HepG2 (cell line): ENCODE data around the gene DDR1. TPM values are rescaled to one million over a fixed set of nuclear protein-coding genes. Genes with fewer than 3 reads are reported as not detected.
A peak's percentile ranks its signal among the peaks of the same experiment; 100 is the strongest.

ENCODE experiments used
- KLF15 ChIP-seq: sonication (generic); formaldehyde crosslinking; IDR thresholded peaks from 2 replicates; pipeline ENCODE4 v1.8.1; 2023; ENCODE audit warnings: borderline replicate concordance, mild to moderate bottlenecking, inconsistent platforms, missing genetic modification reagents, mixed read lengths
- NFKBIZ ChIP-seq: IDR thresholded peaks from 2 replicates; pipeline ENCODE4 v1.6.1; 2018; ENCODE audit warnings: missing genetic modification reagents, missing compliant biosample characterization
- ZBTB3 ChIP-seq: sonication (generic); formaldehyde crosslinking; IDR thresholded peaks from 2 replicates; pipeline ENCODE4 v1.4.0; 2020; ENCODE audit warnings: low read depth, mild to moderate bottlenecking, moderate library complexity, missing genetic modification reagents, borderline replicate concordance
- ZBTB40 ChIP-seq, 2 experiments: fragments of 450-650 bp in 1 of 2; sonication (generic) in 1 of 2; formaldehyde crosslinking in 1 of 2; IDR thresholded peaks; 2 replicates each; pipeline versions ENCODE4 v1.6.1 to v1.8.0; 2016 to 2022; ENCODE audit warnings: antibody characterized with exemption in 1 of 2, mild to moderate bottlenecking in 1 of 2, missing genetic modification reagents in 1 of 2
- ZBTB42 ChIP-seq: sonication (generic); formaldehyde crosslinking; IDR thresholded peaks from 2 replicates; pipeline ENCODE4 v1.5.0; 2020; ENCODE audit warnings: mild to moderate bottlenecking, missing genetic modification reagents
- ZNF703 ChIP-seq: sonication (generic); formaldehyde crosslinking; IDR thresholded peaks from 2 replicates; pipeline ENCODE4 v1.5.1; 2020; ENCODE audit warnings: missing genetic modification reagents, mild to moderate bottlenecking, moderate library complexity, borderline replicate concordance
- ZNF83 ChIP-seq: sonication (generic); formaldehyde crosslinking; IDR thresholded peaks from 2 replicates; pipeline ENCODE4 v1.4.0; 2020; ENCODE audit warnings: missing genetic modification reagents, mild to moderate bottlenecking, borderline replicate concordance
- ZNF841 ChIP-seq: sonication (generic); formaldehyde crosslinking; IDR thresholded peaks from 2 replicates; pipeline ENCODE4 v1.8.1; 2023; ENCODE audit warnings: missing genetic modification reagents, borderline replicate concordance
- polyA plus RNA-seq, 8 experiments: library from polyadenylated mRNA; depleted of rRNA in 3 of 8; stranded (reverse) in 7 of 8; unstranded in 1 of 8; fragments of >200 nt; fragmentation: Illumina TruSeq in 4 of 8; extraction: Trizol in 4 of 8; gene quantifications; 2 replicates each; pipeline versions ENCODE4 v1.2.1 to v1.2.3, GENCODE V29; 2011 to 2016; ENCODE audit warnings: low read depth in 4 of 8, missing spikeins in 1 of 8, mixed read lengths in 1 of 8; ENCODE audit not compliant: insufficient read depth in 1 of 8
- total RNA-seq, 5 experiments: library from RNA; depleted of rRNA; stranded (reverse); fragments of >200 nt; fragmentation: Illumina TruSeq; extraction: Trizol; gene quantifications; 2 replicates each; pipeline ENCODE4 v1.2.3, GENCODE V29; 2016; ENCODE audit warnings: low read depth in 1 of 5
- TF ChIP-seq, protein P1 (sequence below): sonication (generic); formaldehyde crosslinking; IDR thresholded peaks from 2 replicates; pipeline ENCODE4 v1.9.0; 2021; ENCODE audit warnings: mild to moderate bottlenecking, missing genetic modification reagents
- TF ChIP-seq, protein P2 (sequence below): conservative IDR thresholded peaks from 2 replicates; pipeline ENCODE4 v1.6.1; 2018; ENCODE audit warnings: missing genetic modification reagents

The DDR1 gene
- total and polyA plus RNA-seq, 2 of the 13 experiments (the other 11 are each of a cell fraction or from before 2014, with no cell fraction given): 16.7 to 20.2 TPM

DNA sequence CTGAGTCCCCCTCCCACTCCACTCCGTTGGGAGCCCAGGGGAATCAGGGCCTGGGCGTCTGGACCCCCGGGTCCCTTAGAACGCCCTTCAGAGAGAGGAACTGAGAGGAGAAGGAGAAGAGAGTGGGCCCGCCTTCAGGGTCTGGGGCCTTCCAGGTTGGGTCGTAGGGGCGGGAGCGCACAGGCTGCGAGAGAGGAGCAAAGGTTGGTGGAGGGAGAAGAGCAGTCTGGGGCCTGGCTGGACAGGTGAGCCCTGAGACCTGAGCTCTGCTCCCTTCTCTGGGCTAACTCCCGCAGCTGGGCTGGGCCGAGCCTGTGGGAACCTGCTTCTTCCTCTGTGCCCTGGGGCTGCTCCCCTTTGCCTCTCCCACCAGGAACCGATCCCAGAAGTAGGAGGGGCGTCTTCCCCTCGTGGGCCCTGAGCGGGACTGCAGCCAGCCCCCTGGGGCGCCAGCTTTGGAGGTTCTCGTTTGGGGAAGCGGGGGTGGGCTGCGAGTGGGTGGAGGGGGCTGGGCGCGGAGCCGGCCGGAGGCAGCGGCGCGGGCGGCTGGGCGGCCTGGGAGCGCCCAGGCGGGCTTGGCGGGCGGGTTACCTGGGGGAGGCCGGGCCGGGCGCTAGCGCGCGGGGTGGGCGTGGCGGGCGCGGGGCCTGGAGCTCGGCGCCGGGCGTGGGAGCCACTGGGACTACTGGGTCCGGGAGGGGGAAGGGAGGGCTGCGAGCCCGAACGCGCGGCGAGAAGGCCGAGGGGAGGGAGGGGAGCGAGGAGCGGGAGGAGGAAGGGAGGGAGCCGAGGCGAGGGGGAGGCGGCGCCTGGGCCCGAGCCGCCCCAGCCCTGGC is at the start of gene DDR1 (continued):
- TF ChIP-seq ZNF83 (CRISPR knock-in tag) (no peak), ZBTB42 (CRISPR knock-in tag) (0 out of 2 replicates have a peak, but pooled peaks have one; percentile 9), ZBTB3 (no peak), NFKBIZ (CRISPR knock-in tag) (no peak), ZNF841 (CRISPR knock-in tag) (no peak), KLF15 (CRISPR knock-in tag) (0 out of 2 replicates have a peak, but pooled peaks have one; percentile 60), ZNF703 (no peak), ZBTB40 (IDR thresholded peaks at IDR 0.05) (no peak), ZBTB40 (CRISPR knock-in tag; IDR thresholded peaks at IDR 0.05) (no peak)
- TF ChIP-seq, protein P1, sequence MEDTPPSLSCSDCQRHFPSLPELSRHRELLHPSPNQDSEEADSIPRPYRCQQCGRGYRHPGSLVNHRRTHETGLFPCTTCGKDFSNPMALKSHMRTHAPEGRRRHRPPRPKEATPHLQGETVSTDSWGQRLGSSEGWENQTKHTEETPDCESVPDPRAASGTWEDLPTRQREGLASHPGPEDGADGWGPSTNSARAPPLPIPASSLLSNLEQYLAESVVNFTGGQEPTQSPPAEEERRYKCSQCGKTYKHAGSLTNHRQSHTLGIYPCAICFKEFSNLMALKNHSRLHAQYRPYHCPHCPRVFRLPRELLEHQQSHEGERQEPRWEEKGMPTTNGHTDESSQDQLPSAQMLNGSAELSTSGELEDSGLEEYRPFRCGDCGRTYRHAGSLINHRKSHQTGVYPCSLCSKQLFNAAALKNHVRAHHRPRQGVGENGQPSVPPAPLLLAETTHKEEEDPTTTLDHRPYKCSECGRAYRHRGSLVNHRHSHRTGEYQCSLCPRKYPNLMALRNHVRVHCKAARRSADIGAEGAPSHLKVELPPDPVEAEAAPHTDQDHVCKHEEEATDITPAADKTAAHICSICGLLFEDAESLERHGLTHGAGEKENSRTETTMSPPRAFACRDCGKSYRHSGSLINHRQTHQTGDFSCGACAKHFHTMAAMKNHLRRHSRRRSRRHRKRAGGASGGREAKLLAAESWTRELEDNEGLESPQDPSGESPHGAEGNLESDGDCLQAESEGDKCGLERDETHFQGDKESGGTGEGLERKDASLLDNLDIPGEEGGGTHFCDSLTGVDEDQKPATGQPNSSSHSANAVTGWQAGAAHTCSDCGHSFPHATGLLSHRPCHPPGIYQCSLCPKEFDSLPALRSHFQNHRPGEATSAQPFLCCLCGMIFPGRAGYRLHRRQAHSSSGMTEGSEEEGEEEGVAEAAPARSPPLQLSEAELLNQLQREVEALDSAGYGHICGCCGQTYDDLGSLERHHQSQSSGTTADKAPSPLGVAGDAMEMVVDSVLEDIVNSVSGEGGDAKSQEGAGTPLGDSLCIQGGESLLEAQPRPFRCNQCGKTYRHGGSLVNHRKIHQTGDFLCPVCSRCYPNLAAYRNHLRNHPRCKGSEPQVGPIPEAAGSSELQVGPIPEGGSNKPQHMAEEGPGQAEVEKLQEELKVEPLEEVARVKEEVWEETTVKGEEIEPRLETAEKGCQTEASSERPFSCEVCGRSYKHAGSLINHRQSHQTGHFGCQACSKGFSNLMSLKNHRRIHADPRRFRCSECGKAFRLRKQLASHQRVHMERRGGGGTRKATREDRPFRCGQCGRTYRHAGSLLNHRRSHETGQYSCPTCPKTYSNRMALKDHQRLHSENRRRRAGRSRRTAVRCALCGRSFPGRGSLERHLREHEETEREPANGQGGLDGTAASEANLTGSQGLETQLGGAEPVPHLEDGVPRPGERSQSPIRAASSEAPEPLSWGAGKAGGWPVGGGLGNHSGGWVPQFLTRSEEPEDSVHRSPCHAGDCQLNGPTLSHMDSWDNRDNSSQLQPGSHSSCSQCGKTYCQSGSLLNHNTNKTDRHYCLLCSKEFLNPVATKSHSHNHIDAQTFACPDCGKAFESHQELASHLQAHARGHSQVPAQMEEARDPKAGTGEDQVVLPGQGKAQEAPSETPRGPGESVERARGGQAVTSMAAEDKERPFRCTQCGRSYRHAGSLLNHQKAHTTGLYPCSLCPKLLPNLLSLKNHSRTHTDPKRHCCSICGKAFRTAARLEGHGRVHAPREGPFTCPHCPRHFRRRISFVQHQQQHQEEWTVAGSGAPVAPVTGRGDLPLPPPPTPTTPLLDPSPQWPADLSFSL (CRISPR knock-in tag): no peak
- TF ChIP-seq, protein P2, sequence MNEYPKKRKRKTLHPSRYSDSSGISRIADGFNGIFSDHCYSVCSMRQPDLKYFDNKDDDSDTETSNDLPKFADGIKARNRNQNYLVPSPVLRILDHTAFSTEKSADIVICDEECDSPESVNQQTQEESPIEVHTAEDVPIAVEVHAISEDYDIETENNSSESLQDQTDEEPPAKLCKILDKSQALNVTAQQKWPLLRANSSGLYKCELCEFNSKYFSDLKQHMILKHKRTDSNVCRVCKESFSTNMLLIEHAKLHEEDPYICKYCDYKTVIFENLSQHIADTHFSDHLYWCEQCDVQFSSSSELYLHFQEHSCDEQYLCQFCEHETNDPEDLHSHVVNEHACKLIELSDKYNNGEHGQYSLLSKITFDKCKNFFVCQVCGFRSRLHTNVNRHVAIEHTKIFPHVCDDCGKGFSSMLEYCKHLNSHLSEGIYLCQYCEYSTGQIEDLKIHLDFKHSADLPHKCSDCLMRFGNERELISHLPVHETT (CRISPR knock-in tag): no peak
